MV-4-11 (cell line): ENCODE measurements around the gene CLCN1.
A peak's percentile ranks its signal among the peaks of the same experiment; 100 is the strongest.
"Not testable (repeated sequence)": the region's sequence is repeated elsewhere in the genome, so short reads cannot be mapped to it uniquely, and the experiment has no call there.

Source experiments
- DNase-seq: peaks from one replicate; lab custom pipeline; 2025; lab: John Stamatoyannopoulos, UW

Gene CLCN1

GRCh38 chr7:143315776-143316175 lies at the start of gene CLCN1:
TSS of gene CLCN1 (plus strand) at chr7:143316111. CDS start at chr7:143316213, 102 bp downstream.
- no peak for DNase-seq

DNA sequence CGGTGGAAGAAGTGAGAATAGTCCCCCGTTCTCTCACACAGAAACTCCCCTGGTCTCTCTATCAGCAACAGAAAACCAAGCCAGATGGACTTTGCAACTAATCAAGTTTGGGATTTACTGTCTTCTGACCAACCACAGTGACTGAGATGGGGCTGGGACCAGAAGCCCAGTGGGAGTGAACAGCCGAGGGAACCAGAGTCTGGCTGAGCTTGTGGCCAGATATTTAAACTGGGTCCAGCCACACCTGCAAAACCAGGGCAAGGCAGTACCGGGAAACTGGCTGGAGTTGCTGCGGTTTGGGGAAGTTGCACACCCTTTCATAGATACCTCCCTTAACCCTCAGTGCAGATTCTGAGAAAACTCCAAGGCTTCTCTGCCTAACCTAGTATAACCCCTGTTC lies 46.7 kb upstream of the CLCN1 start:
- no peak for DNase-seq

DNA sequence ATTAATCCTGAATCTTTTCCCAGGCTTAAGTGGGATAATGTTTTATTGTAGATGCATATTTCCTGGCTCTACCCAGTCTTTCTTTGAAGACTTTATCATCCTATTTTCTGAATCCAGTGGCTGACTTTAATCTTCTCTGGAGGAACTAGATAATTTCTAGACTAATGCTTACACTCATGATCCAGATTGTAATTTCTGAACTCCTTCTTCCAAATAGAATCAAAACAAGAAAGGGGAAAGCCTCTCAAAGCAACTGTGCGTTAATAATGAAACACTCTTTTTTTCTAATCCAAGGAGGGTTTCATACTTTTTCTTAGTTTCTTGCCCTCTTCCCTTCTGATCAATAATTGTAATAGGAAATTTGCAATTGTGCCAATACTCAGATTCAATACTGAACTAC lies 44.7 kb upstream of the CLCN1 start:
- no peak for DNase-seq

GRCh38 chr7:143272871-143273270 lies 43.0 kb upstream of the CLCN1 start:
- DNase-seq: no peak

GRCh38 chr7:143279186-143280098 lies 36.5 kb upstream of the CLCN1 start:
- DNase-seq: no peak

DNA sequence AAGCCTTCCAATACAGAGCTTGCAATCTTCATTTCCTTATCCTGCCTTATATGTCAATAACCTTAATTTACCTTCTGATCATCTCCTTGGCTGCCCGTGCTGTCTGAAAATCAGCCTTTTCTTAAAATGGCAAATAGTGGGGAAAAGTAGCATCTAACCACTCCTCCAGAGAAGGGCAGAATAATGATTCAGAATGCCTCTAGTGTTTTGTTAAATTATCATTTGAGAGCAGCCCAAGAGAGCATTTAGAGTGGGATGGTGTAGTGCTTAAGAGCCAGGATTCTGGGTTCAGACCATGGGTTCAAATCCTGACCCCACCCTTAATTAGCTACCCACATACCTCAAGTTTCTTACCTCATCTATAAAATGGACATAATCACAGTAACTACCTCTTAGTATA lies 35.8 kb upstream of the CLCN1 start:
- DNase-seq: no peak

- DNase-seq: no peak
These were observed 35.3 kb upstream of the CLCN1 start for GRCh38 chr7:143280566-143280965.

DNA sequence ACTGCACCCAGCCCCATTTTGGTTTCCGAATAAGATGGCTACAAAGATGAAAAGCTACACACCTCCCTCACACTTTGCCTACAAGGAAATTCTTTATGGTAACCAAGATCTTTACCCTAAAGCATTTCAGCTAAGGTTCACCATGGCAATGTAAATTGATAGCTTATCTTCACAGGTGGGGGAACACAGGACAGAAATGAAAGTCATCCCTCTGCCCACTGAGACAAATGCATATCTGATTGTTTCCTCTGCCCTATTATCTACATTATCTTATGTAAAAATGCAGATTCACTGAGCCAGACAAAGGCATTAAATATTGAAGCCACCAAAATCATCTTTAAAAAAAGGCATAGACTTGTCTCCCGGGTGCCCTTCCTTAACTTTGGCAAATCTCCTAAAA lies 34.4 kb upstream of the CLCN1 start:
- no peak for DNase-seq

GRCh38 chr7:143282124-143282523 lies 33.8 kb upstream of the CLCN1 start:
- DNase-seq: no peak

- DNase-seq: no peak
These were observed 32.5 kb upstream of the CLCN1 start for GRCh38 chr7:143283381-143283780.

DNA sequence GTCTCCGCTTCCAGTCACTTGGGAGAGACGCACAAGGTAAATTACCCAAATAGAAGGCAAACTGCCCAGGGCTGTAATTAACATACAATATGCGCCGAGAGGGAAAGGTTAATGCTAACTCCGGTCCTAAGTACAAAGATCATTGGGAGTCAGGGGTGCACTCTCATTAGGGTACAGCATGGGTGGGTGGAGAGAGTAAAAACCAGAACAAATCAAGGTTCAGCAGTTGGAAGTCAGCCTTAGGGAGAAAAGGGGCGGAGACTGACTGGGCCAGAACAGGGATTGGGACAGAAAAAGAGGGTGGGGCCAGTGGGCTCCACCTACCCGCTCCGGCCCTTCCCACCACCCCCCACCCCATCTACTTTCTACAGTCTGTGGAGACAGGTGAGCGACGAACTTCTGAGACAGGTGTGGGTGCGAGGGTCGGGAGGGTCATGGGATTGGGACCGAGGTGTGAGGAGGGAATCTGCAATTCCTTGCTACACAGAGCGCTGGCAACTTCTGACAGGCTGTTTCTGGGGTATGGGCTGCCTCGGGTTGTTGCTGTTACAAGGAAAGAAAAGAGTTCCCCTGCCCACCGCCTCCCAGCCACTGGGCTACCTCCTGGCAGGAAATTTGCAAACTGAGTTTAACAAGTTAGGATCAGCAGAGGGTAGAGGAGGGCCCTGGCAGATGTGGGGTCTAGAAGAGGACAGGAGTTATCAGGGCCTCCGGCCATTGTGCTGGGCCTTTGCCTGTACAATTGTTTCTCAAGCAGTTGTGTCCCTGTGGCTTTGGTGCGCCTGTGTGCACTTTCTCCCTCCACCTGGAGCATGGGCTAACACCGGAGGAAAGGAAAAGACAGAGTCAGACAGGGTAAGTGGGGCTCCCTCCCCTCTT lies 31.1 kb upstream of the CLCN1 start, which contains the start of gene TMEM139:
Gene TMEM139, plus strand, starts transcription at position 368 of the 879 bp plus-strand sequence. CDS start 1,000 bp downstream, outside the sequence.
- no peak for DNase-seq

DNA sequence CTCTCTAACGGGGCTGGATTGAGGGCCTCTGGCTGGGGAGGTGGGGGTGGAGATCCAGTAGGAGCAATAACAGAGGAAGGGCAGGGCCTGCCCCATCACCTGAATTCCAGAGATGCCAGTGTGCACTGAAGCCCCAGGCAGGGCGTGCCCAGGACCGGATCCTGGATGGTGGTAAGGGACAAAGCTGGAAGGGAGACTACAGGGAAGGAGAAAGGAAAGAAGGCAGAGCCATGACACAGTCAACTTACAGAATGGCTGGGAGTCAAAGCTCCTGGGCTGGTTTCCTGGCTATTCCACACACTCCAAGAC lies 30.5 kb upstream of the CLCN1 start:
- DNase-seq: no peak

DNA sequence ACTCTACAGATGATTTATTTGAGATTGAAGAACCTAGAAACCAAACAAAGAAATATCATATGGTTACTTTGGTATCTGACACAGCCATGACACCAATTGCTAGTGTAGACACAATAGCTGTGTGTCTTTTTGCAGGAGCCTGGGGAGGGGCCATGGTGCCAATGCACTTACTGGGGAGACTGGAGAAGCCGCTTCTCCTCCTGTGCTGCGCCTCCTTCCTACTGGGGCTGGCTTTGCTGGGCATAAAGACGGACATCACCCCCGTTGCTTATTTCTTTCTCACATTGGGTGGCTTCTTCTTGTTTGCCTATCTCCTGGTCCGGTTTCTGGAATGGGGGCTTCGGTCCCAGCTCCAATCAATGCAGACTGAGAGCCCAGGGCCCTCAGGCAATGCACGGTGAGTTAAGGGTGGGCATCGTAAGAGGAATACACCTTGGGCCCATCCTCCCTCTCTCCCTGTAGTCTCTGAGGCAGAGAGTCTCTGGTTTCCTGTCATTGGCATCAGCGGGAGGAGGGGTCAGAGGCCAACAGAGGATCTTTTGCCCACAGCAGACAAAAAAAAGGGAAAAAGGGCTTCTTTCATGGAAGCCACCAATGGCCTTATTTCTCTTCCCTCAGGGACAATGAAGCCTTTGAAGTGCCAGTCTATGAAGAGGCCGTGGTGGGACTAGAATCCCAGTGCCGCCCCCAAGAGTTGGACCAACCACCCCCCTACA lies 29.9 kb upstream of the CLCN1 start:
- no peak for DNase-seq

DNA sequence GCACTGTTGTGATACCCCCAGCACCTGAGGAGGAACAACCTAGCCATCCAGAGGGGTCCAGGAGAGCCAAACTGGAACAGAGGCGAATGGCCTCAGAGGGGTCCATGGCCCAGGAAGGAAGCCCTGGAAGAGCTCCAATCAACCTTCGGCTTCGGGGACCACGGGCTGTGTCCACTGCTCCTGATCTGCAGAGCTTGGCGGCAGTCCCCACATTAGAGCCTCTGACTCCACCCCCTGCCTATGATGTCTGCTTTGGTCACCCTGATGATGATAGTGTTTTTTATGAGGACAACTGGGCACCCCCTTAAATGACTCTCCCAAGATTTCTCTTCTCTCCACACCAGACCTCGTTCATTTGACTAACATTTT lies 29.4 kb upstream of the CLCN1 start:
- DNase-seq: no peak

- DNase-seq: no peak
These were observed 28.5 kb upstream of the CLCN1 start for GRCh38 chr7:143287339-143287934.

DNA sequence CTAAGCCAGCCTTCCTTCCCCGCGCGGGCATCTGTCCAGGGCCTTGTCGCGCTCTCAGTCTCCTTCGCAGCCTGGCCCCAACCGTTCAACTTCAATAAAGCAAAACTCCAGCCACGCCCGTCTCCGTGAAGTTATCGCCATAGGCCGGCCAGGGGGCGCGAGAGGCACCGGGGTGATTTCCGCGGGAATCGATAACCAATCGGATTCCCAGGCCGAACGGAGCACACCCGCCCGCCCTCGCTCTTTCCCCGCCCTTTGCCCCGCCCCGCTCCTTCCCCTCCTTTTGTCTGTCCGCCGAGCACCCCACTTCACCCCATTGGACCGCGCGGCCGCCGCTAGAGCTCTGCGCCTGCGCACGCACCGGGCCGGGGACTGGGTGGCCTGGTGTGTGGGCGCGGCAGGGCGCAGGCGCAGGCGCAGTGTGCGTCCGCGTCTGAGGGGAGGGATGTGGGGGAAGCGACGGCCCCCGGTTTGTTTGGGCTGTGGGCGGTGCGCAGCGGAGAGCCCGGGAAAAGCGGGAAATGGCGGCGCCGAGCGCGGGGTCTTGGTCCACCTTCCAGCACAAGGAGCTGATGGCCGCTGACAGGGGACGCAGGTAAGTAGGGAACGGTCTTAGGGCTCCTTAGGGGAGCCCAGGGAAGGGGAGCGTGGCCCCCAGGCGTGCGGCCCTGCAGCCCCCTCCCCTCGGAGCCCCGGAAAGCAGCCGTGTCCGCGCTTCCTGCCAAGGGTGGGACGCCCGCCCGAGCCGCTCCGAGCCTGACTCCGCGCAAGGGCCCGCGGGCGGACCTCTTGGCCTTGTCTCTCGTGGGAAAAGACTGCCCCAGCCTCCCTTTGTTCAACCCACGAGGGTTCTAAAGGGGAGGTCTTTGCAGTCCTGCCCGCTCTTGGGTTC lies 27.7 kb upstream of the CLCN1 start, which contains the start of gene CASP2:
Gene CASP2, plus strand, starts transcription at position 417 of the 892 bp plus-strand sequence. Its CDS starts 105 bp downstream, at position 522.
- DNase-seq: peak; percentile 96

DNA sequence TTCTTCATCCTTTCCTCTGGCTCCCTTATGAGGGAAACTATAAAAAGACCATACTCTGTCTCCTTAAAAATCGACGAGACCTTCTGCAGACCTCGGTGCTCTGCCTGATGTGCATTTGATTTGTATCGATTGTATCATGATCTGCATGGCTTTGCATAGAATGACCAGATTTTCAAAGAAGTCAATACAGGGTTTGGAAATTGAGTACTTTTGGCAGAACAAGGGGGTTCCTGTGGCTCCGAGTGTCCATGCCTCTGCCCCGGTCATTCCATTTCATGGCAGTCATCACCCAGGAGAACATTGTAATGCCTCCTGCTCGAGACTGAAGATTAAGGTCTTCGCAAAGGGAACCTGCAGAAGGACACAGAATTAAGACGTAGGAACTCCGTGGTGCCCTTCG lies 27.1 kb upstream of the CLCN1 start:
- no peak for DNase-seq

- DNase-seq: peak; percentile 60
These were observed 26.5 kb upstream of the CLCN1 start for GRCh38 chr7:143289421-143289820.

GRCh38 chr7:143289888-143290287 lies 26.0 kb upstream of the CLCN1 start:
- DNase-seq: not testable (repeated sequence)

DNA sequence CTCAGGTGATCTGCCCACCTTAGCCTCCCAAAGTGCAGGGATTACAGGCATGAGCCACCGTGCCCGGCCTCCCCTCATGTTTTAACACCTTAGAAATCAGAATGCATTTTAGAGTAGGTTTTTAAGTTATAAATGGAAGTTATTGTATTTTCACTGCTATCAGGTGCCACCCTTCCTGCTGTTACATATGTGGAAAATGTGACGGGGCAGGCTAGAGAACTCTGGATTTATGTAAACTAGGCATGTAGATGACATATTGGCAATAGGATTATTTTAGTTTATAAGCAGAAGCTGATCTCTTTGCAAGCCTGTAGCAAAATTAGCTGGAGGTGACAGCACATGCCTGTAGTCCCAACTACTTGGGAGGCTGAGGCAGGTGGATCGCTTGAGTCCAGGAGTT lies 25.6 kb upstream of the CLCN1 start:
- DNase-seq: no peak

DNA sequence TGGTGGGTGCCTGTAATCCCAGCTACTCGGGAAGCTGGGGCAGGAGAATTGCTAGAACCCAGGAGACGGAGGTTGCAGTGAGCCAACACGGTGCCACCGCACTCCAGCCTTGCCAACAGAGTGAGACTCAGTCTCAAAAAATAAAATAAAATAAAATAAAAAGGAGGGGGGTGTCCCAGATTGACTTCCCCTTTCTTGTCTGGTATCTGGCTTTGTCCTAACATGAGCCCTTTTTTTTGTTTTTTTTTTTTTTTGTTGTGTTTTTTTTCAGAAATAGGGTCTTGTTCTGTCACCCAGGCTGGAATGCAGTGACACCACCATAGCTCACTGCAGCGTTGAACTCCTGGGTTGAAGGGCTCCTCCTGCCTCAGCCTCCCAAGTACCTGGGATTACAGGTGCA lies 23.0 kb upstream of the CLCN1 start:
- DNase-seq: no peak
